Activated CD4-positive, alpha-beta memory T cell treated with anti-CD3 and anti-CD28 coated beads, Interleukin-2, amount 10 ng/mL, durations not matched to agents 7 days and 5 days (primary cell): ENCODE measurements around the gene INMT. TPM values are rescaled to one million over a fixed set of nuclear protein-coding genes. Genes with fewer than 3 reads are reported as not detected.

Experiments used
- CTCF ChIA-PET: fragments of 350-600 bp; sonication (Branson Sonifier 250); formaldehyde crosslinking; loops from one replicate; lab custom pipeline; 2021; ENCODE audit warnings: antibody characterized with exemption, inconsistent platforms; lab: Charles Lee
- POLR2A ChIA-PET: fragments of 350-600 bp; sonication (Branson Sonifier 250); formaldehyde crosslinking; loops from one replicate; lab custom pipeline; 2021; ENCODE audit warnings: antibody characterized with exemption; lab: Charles Lee
- DNase-seq: peaks from one replicate; pipeline ENCODE4 v3.0.0-alpha.2; 2020
- H3K27ac Mint-ChIP-seq: one replicate; pipeline ENCODE4 v1.8.0; 2021; ENCODE audit warnings: mild to moderate bottlenecking, mixed read lengths
- H3K27me3 Mint-ChIP-seq: one replicate; pipeline ENCODE4 v1.8.0; 2021; ENCODE audit warnings: mixed read lengths
- H3K36me3 Mint-ChIP-seq: one replicate; pipeline ENCODE4 v1.8.0; 2021; ENCODE audit warnings: low read depth, mixed read lengths
- H3K4me1 Mint-ChIP-seq: one replicate; pipeline ENCODE4 v1.8.0; 2021; ENCODE audit warnings: mixed read lengths
- H3K4me3 Mint-ChIP-seq: one replicate; pipeline ENCODE4 v1.8.0; 2021; ENCODE audit warnings: mild to moderate bottlenecking, mixed read lengths
- H3K9me3 Mint-ChIP-seq: one replicate; pipeline ENCODE4 v1.8.0; 2021; ENCODE audit warnings: mixed read lengths
- total RNA-seq, 2 experiments: library from RNA; stranded (reverse); gene quantifications; one replicate each; pipeline ENCODE4 v1.2.3, GENCODE V29; 2021

The INMT gene
- total RNA-seq, 2 experiments from 2014 or later = 0.40 to 1.0 TPM

DNA sequence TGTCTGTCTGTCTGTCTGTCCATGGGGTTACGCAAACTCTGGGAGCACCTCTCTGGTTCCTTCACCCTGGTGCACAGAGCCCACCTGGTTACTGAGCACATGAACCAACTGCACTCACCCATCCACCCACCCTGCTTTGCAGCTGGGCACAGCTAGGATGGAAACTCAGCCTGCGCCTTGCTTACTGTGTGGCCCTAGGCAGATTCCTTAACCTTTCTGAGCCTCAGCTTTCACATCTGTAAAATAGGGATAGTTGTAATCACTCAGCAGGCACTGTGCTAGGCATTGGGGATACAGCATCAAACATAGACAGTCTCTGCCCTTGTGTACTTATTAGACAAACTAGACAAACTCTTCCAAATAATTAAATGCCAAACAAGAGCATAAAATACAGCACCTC lies 21.8 kb upstream of the INMT start:
- H3K9me3 Mint-ChIP-seq = no peaks in the 10 kb centered on the region
- no peak for DNase-seq
- H3K4me3 Mint-ChIP-seq = no peak overlapping the region
- ChIA-PET POLR2A (no interaction called here), CTCF (interaction anchor here (6.4 kb wide), 1 partner anchor 10 kb away, joined by 69 read pairs; no protein-coding TSS in a partner anchor)
- peaks cover 2% of the 10 kb centered on the region for H3K36me3 Mint-ChIP-seq
- H3K27ac Mint-ChIP-seq = no peak overlapping the region
- peaks cover 39% of the 10 kb centered on the region for H3K4me1 Mint-ChIP-seq
- H3K27me3 Mint-ChIP-seq = no peaks in the 10 kb centered on the region

- CTCF ChIA-PET = interaction anchor here (6.4 kb wide), 1 partner anchor 9 kb away, joined by 69 read pairs; no protein-coding TSS in a partner anchor
- Mint-ChIP-seq H3K4me1 (peaks cover 34% of the 10 kb centered on the region), H3K9me3 (no peaks in the 10 kb centered on the region), H3K4me3 (no peak overlapping the region), H3K27me3 (no peaks in the 10 kb centered on the region), H3K27ac (no peak overlapping the region), H3K36me3 (no peaks in the 10 kb centered on the region)
- no peak for DNase-seq
- POLR2A ChIA-PET = no interaction called here
These were observed 20.9 kb upstream of the INMT start for GRCh38 chr7:30730996-30731395.

GRCh38 chr7:30731581-30731980 lies 20.4 kb upstream of the INMT start:
- ChIA-PET CTCF (interaction anchor here (6.4 kb wide), 1 partner anchor 8 kb away, joined by 69 read pairs; no protein-coding TSS in a partner anchor), POLR2A (interaction anchor here (0.9 kb wide), 1 partner anchor 137 kb away, joined by 3 read pairs; no protein-coding TSS in a partner anchor)
- no peak overlapping the region for H3K27ac Mint-ChIP-seq
- DNase-seq = no peak
- H3K4me1 Mint-ChIP-seq = peaks cover 30% of the 10 kb centered on the region
- no peaks in the 10 kb centered on the region for H3K36me3 Mint-ChIP-seq
- H3K27me3 Mint-ChIP-seq = no peaks in the 10 kb centered on the region
- H3K9me3 Mint-ChIP-seq = no peaks in the 10 kb centered on the region
- H3K4me3 Mint-ChIP-seq = no peak overlapping the region

- Mint-ChIP-seq H3K36me3 (no peaks in the 10 kb centered on the region), H3K27ac (no peak overlapping the region), H3K4me3 (no peak overlapping the region), H3K4me1 (peaks cover 25% of the 10 kb centered on the region), H3K27me3 (no peaks in the 10 kb centered on the region), H3K9me3 (no peaks in the 10 kb centered on the region)
- ChIA-PET CTCF (no interaction called here), POLR2A (interaction anchor here (0.9 kb wide), 1 partner anchor 138 kb away, joined by 3 read pairs; no protein-coding TSS in a partner anchor)
- DNase-seq = no peak
These were observed 19.3 kb upstream of the INMT start for GRCh38 chr7:30732606-30733005.

DNA sequence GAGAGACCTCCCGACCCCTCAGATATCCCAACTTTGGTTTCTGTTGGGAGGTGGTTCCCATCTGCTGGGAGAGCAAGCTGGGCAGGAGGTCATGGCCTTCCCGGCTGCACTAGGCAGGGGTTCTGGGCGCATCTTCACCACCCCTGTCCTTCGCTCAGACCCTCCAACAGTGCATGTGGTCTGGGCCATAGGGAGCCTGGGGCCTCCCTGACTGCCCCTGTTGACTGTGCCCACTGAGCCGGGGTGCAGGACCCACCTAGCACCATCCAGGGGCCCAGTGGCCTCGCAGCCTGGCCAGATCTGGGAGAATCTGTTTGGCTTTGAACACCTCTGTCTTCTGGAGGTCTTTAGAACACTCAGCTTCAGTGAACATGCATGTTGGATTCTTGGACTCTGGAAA lies 18.7 kb upstream of the INMT start:
- CTCF ChIA-PET = no interaction called here
- no peak overlapping the region for H3K4me3 Mint-ChIP-seq
- no peaks in the 10 kb centered on the region for H3K9me3 Mint-ChIP-seq
- H3K27me3 Mint-ChIP-seq = no peaks in the 10 kb centered on the region
- H3K36me3 Mint-ChIP-seq = no peaks in the 10 kb centered on the region
- H3K4me1 Mint-ChIP-seq = peaks cover 25% of the 10 kb centered on the region
- no peak for DNase-seq
- POLR2A ChIA-PET = no interaction called here
- H3K27ac Mint-ChIP-seq = no peak overlapping the region

DNA sequence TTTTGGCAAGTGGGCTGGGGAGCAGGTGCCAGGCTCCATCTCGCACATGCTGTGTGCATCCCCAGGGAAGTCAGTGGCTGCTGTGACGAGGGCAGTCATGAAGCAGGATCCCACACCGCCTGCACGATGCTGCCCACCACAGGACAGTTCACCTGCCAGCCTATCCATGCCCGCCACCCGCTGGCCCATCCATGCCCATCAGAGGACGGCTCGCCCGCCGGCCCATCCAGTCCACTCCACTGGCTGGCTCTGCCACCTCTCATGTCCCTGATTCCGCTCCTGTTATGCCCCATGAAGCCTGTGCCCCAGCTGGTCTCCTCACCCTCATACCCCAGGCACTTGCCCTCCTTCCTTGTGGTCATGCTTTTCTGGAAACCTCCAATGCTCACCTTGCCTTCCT lies 18.2 kb upstream of the INMT start:
- CTCF ChIA-PET = no interaction called here

DNA sequence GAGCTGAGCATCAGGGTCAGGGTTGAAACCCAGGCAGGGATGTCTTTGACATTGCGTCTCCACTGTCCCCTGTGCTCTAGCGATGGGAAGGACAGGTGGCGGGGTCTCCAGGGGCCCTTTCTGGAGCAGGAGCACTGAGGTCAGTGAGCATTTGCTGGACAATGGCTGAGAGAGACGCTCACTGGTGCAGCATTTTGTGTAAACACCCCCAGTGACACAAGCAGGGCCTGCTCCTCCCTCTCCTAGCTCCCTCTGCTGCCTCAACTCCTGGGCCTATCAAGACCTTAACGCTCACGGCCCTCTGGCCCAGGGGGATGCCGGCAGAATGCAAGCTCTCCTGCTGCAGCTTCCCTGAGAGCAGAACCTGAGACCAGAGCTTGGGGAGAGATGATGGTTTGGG lies 17.4 kb upstream of the INMT start:
- POLR2A ChIA-PET = no interaction called here
- Mint-ChIP-seq H3K4me1 (peaks cover 22% of the 10 kb centered on the region), H3K4me3 (no peak overlapping the region)

More for the DNA sequence above, 18.2 kb upstream of the INMT start:
- H3K27me3 Mint-ChIP-seq = no peaks in the 10 kb centered on the region
- POLR2A ChIA-PET = no interaction called here
- no peak overlapping the region for H3K4me3 Mint-ChIP-seq
- H3K9me3 Mint-ChIP-seq = no peaks in the 10 kb centered on the region
- H3K27ac Mint-ChIP-seq = no peak overlapping the region
- H3K4me1 Mint-ChIP-seq = peaks cover 25% of the 10 kb centered on the region
- H3K36me3 Mint-ChIP-seq = no peaks in the 10 kb centered on the region
- DNase-seq = no peak

DNA sequence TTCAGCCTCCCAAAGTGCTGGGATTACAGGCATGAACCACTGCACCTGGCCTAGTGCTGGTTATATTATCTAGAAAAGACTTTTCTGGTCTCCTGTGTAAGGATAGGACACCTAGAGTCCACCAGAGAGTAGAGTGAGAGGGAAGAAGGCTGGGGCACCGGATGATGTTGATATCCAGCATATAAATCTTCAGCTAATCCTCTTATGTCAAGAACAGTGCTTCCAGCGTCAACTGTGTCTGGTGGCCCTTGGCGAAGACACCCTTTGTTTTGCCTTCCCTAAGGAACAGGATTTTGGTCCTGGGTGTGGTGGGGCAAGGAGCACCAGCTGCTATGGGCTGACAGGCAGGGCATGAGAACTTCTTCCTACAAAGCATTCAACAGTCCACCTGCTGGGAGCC lies 16.3 kb upstream of the INMT start:
- Mint-ChIP-seq H3K27ac (no peak overlapping the region), H3K4me1 (peaks cover 21% of the 10 kb centered on the region), H3K4me3 (no peak overlapping the region), H3K27me3 (no peaks in the 10 kb centered on the region), H3K36me3 (no peaks in the 10 kb centered on the region), H3K9me3 (no peaks in the 10 kb centered on the region)
- no peak for DNase-seq
- ChIA-PET POLR2A (interaction anchor here (0.6 kb wide), 1 partner anchor 26 kb away, joined by 3 read pairs; no protein-coding TSS in a partner anchor), CTCF (no interaction called here)

More for the DNA sequence above, 17.4 kb upstream of the INMT start:
- no peak for DNase-seq
- Mint-ChIP-seq H3K36me3 (no peaks in the 10 kb centered on the region), H3K9me3 (no peaks in the 10 kb centered on the region), H3K27me3 (no peaks in the 10 kb centered on the region), H3K27ac (no peak overlapping the region)
- CTCF ChIA-PET = no interaction called here

DNA sequence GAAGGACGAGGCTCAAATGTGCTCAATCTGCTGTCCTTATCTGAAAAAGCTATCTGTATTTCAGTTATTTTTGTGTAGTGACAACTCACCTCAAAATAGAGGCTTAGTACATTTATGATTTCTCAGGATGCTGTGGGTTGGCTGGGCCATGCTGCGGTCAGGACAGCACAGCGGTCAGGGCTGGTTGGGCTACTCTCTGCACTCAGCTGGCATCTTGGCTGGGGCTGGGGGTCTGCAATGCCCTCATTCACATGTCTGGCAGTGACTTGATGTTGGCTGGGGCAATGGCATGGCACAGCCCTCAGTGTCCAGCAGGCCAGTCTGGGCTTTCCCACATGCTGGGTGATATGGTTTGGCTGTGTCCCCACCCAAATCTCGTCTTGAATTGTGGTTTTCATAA lies 15.6 kb upstream of the INMT start:
- Mint-ChIP-seq H3K27ac (no peak overlapping the region), H3K4me1 (peaks cover 21% of the 10 kb centered on the region), H3K36me3 (no peaks in the 10 kb centered on the region), H3K9me3 (no peaks in the 10 kb centered on the region), H3K27me3 (no peaks in the 10 kb centered on the region), H3K4me3 (no peak overlapping the region)
- CTCF ChIA-PET = interaction anchor here (7.2 kb wide), 1 partner anchor 33 kb away, joined by 95 read pairs; no protein-coding TSS in a partner anchor
- DNase-seq = no peak
- POLR2A ChIA-PET = interaction anchor here (0.6 kb wide), 1 partner anchor 25 kb away, joined by 3 read pairs; no protein-coding TSS in a partner anchor

DNA sequence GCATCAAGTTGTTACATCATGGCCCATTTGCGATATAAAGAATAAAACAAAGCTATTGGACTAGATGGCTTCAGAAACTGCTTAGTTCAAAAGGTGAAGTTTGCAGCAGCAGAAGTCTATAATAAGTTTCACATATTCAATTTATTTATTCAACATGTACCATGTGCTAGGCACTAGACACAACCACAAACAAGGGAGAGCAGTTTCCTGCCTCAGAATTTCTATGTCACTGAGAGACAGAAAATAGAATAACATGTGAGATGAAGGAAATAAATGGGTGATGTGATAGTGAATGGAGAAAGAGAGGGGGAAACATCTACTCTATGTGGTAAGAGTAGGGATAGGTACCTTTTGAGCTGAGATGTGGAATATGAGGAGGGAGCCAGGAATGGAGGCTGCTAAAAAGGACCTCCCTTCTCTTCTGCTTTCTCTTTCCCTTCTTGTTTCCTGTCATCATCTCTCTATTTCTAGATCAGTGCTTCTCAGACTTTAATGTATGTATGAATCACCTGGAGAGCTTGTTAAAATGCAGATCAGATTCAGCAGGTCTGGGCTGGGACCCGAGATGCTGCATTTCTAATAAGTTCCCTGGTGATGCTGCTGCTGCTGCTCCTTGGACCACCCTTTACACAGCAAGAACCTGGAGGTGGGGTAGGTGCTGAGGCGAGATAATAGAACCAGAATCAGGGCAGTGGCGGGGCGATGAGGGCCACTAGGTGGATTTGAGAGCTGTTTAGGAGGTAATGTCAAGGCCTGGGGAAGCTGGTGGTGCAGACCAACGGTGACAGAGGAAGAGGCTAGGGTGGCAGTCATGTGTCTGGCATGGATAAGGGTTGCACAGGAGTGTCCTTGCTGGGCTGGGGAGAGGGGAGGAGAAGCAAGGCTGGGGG lies 13.7 kb upstream of the INMT start:
- Mint-ChIP-seq H3K36me3 (no peaks in the 10 kb centered on the region), H3K27me3 (no peaks in the 10 kb centered on the region), H3K27ac (peak overlapping the region; percentile 71), H3K4me1 (peaks cover 20% of the 10 kb centered on the region), H3K9me3 (no peaks in the 10 kb centered on the region), H3K4me3 (peak overlapping the region; percentile 12)
- POLR2A ChIA-PET = interaction anchor here (0.6 to 4.3 kb wide), 8 partner anchors 11 to 144 kb away, joined by 3 to 35 read pairs (median 3); no protein-coding TSS in a partner anchor
- peak; percentile 19 for DNase-seq
- CTCF ChIA-PET = interaction anchor here (1.1 to 7.2 kb wide), 12 partner anchors 10 to 189 kb away, joined by 3 to 95 read pairs (median 6); no protein-coding TSS in a partner anchor

- no peaks in the 10 kb centered on the region for H3K27me3 Mint-ChIP-seq
- no peak for DNase-seq
- no peak overlapping the region for H3K4me3 Mint-ChIP-seq
- peaks cover 33% of the 10 kb centered on the region for H3K4me1 Mint-ChIP-seq
- H3K27ac Mint-ChIP-seq = no peak overlapping the region
- no peaks in the 10 kb centered on the region for H3K9me3 Mint-ChIP-seq
- ChIA-PET POLR2A (interaction anchor here (1.0 to 4.3 kb wide), 3 partner anchors 12 to 130 kb away, joined by 3 to 35 read pairs (median 5); no protein-coding TSS in a partner anchor), CTCF (interaction anchor here (0.6 to 7.2 kb wide), 25 partner anchors 8 to 680 kb away, joined by 3 to 95 read pairs (median 5); partner anchors contain the start of gene CRHR2)
- no peaks in the 10 kb centered on the region for H3K36me3 Mint-ChIP-seq
These were observed 12.2 kb upstream of the INMT start for GRCh38 chr7:30739691-30740090.

- CTCF ChIA-PET = interaction anchor here (0.6 to 7.2 kb wide), 26 partner anchors 8 to 681 kb away, joined by 3 to 95 read pairs (median 5); partner anchors contain the start of gene CRHR2
- no peaks in the 10 kb centered on the region for H3K9me3 Mint-ChIP-seq
- peaks cover 33% of the 10 kb centered on the region for H3K4me1 Mint-ChIP-seq
- no peaks in the 10 kb centered on the region for H3K27me3 Mint-ChIP-seq
- no peak overlapping the region for H3K4me3 Mint-ChIP-seq
- peak; percentile 81 for DNase-seq
- no peaks in the 10 kb centered on the region for H3K36me3 Mint-ChIP-seq
- POLR2A ChIA-PET = interaction anchor here (0.6 to 4.3 kb wide), 3 partner anchors 13 to 383 kb away, joined by 3 to 35 read pairs (median 3); no protein-coding TSS in a partner anchor
- H3K27ac Mint-ChIP-seq = no peak overlapping the region
These were observed 11.3 kb upstream of the INMT start for GRCh38 chr7:30740417-30741181.
